OCI-M2 (cell line): Measurements from ENCODE around the gene CYP27B1.

Experiments
- DNase-seq: peaks from one replicate; lab custom pipeline; 2025; ENCODE audit not compliant: unreplicated experiment; lab: John Stamatoyannopoulos, UW

The CYP27B1 gene

GRCh38 chr12:57766464-57767304 is at the start of gene CYP27B1:
Gene CYP27B1, minus strand, starts transcription at chr12:57767078. Its CDS starts 37 bp downstream, at chr12:57767041.
- DNase-seq: no peak

GRCh38 chr12:57816001-57816854 is 49.4 kb upstream of the CYP27B1 start:
- DNase-seq: no peak

GRCh38 chr12:57815177-57816000 is 48.5 kb upstream of the CYP27B1 start:
- DNase-seq: no peak

- DNase-seq: no peak
These were observed 47.3 kb upstream of the CYP27B1 start for GRCh38 chr12:57813971-57814772.

GRCh38 chr12:57813111-57813970 is 46.5 kb upstream of the CYP27B1 start:
- DNase-seq: no peak

- no peak for DNase-seq
These were observed 44.3 kb upstream of the CYP27B1 start for GRCh38 chr12:57811028-57811755.

GRCh38 chr12:57810450-57810849 is 43.6 kb upstream of the CYP27B1 start:
- no peak for DNase-seq

- DNase-seq: no peak
These were observed 42.5 kb upstream of the CYP27B1 start for GRCh38 chr12:57809425-57809824.

- DNase-seq: no peak
These were observed 41.5 kb upstream of the CYP27B1 start for GRCh38 chr12:57808351-57808750.

- no peak for DNase-seq
These were observed 40.4 kb upstream of the CYP27B1 start for GRCh38 chr12:57807285-57807684.

- no peak for DNase-seq
These were observed 39.8 kb upstream of the CYP27B1 start for GRCh38 chr12:57806677-57807076.

GRCh38 chr12:57803319-57803893 is 36.5 kb upstream of the CYP27B1 start:
- no peak for DNase-seq

- no peak for DNase-seq
These were observed 35.7 kb upstream of the CYP27B1 start for GRCh38 chr12:57802607-57803006.

- no peak for DNase-seq
These were observed 34.1 kb upstream of the CYP27B1 start for GRCh38 chr12:57800965-57801364.

- DNase-seq: no peak
These were observed 31.1 kb upstream of the CYP27B1 start for GRCh38 chr12:57797933-57798332.

GRCh38 chr12:57796996-57797395 is 30.1 kb upstream of the CYP27B1 start:
- DNase-seq: no peak

GRCh38 chr12:57795354-57795753 is 28.5 kb upstream of the CYP27B1 start:
- no peak for DNase-seq

- DNase-seq: no peak
These were observed 27.0 kb upstream of the CYP27B1 start for GRCh38 chr12:57793920-57794319.
